Lower leg skin (tissue), 3 donors: ENCODE measurements around the gene ANXA6.

ENCODE experiments used
- CTCF ChIP-seq, 3 donors: fragments of 450-650 bp; IDR thresholded peaks; one replicate each; pipeline ENCODE4 v1.5.1; 2016; ENCODE audit warnings: antibody characterized with exemption in 3 of 3, mild to moderate bottlenecking in 3 of 3, moderate library complexity in 2 of 3
- POLR2A ChIP-seq, 2 donors: fragments of 450-650 bp; IDR thresholded peaks; one replicate each; pipeline ENCODE4 v1.6.1; 2016 to 2017; ENCODE audit warnings: antibody characterized with exemption in 2 of 2, mild to moderate bottlenecking in 1 of 2, moderate library complexity in 1 of 2

GRCh38 chr5:151062405-151063141 lies 95.0 kb downstream of the ANXA6 start:
- TF ChIP-seq CTCF (IDR thresholded peaks at IDR 0.05) (no peak), POLR2A (IDR thresholded peaks at IDR 0.05) (no peak)
